ENCODE measurements around the gene SCEL. TPM values are rescaled to one million over a fixed set of nuclear protein-coding genes. Genes with fewer than 3 reads are reported as not detected.
A peak's percentile ranks its signal among the peaks of the same experiment; 100 is the strongest.

SCEL gene
- total and polyA plus RNA-seq, 4 donors = 0.10 to 0.12 (median 0.11) TPM; not detected in 1

DNA sequence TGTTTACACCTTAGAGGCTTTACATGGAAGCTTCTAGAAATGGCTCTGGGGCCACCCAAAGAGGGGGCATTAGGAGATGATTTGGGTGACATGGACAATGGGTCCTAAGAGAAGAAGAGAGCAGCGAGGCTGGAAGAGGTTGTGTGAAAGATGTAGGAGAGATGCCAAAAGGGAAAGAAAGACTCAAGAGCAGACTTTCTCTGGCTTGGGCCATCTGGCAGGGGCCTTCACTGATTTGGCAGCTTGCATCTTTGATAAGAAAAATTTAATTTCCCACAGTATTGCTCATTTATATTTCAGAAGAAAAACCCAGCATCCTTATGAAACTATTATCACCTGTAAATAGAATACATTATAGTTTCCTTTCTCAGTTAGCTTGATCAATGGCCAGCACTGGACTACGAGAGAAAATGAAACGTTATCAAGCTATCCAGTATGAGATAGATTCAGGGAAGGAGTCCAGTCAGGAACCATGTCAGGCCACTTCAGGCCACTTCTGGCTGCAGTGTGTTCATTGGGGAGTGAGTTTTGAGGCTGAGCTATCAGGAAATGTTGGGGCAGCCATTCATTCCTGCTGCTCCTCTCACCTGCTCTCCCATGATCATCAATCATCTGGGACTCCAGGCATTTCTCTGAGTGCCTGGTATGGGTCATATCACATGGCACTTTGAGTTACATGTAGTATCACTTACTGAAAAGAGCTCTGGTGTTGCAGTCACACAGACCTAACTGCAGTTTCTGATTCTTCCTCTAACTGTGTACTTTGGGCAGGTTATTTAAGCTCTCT is 10.3 kb downstream of the SCEL start:
- no peaks in the 10 kb centered on the region for H3K36me3 ChIP-seq (ENCODE audit: control insufficient read depth, insufficient read depth, low read length)
- H3K9me3 ChIP-seq (ENCODE audit: control insufficient read depth, insufficient read depth, low read length) = no peaks in the 10 kb centered on the region
- no peak overlapping the region for H3K27ac ChIP-seq (ENCODE audit: low read depth, low read length)
- DNase-seq (ENCODE audit: low read depth in 4 of 6, low spot score in 6 of 6) = peak in 1 of 6 donors; percentile 44
- H3K4me3 ChIP-seq (ENCODE audit: low read depth, low read length) = no peak overlapping the region
- 50% methylated on average over 1 of the region's 3 CpGs for WGBS (ENCODE audit: insufficient coverage)
- H3K4me1 ChIP-seq (ENCODE audit: control insufficient read depth, insufficient read depth, low read length) = no peaks in the 10 kb centered on the region
- H3K27me3 ChIP-seq (ENCODE audit: control insufficient read depth, insufficient read depth, low read length) = no peaks in the 10 kb centered on the region

DNA sequence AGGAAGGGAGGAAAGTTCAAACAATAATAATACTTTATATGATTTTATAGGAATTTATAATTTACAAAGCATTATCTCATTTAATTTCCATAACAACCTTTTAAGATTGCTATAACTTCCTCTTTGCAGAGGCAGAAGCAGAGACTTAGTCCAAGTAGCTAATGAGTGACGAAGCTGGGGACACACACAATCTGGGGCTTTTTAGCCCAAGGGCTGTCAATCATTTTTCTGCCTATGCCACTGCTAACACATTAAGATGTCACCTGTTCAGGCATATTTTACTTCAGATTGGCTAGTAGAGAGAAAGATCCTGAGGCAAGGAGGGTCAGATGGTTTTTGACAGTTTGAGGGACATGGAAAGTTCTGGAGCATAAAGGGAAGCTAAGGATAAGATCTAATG is 12.6 kb downstream of the SCEL start:
- DNase-seq (ENCODE audit: low read depth in 4 of 6, low spot score in 6 of 6) = no peak
- Histone ChIP-seq H3K27me3 (ENCODE audit: control insufficient read depth, insufficient read depth, low read length) (no peaks in the 10 kb centered on the region), H3K36me3 (ENCODE audit: control insufficient read depth, insufficient read depth, low read length) (no peaks in the 10 kb centered on the region), H3K9me3 (ENCODE audit: control insufficient read depth, insufficient read depth, low read length) (no peaks in the 10 kb centered on the region), H3K4me3 (ENCODE audit: low read depth, low read length) (no peak overlapping the region), H3K4me1 (ENCODE audit: control insufficient read depth, insufficient read depth, low read length) (no peaks in the 10 kb centered on the region), H3K27ac (ENCODE audit: low read depth, low read length) (no peak overlapping the region)
- WGBS (ENCODE audit: insufficient coverage) = 100% methylated on average over 1 of the region's 1 CpG

DNA sequence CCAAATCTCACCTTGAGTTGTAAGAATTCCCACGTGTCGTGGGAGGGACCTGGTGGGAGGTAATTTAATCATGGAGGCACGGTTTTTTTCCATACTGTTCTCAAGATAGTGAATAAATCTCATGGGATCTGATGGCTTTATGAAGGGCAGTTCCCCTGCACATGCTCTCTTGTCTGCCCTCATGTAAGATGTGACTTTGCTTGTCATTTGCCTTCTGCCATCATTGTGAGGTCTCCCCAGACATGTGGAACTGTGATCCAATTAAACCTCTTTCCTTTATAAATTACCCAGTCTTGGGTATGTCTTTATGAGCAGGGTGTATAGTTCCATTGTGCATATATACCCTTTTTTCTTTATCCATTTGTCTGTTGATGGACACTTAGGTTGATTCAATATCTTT is 13.1 kb downstream of the SCEL start:
- no peaks in the 10 kb centered on the region for H3K4me1 ChIP-seq (ENCODE audit: control insufficient read depth, insufficient read depth, low read length)
- DNase-seq (ENCODE audit: low read depth in 4 of 6, low spot score in 6 of 6) = no peak
- no peaks in the 10 kb centered on the region for H3K27me3 ChIP-seq (ENCODE audit: control insufficient read depth, insufficient read depth, low read length)
- H3K9me3 ChIP-seq (ENCODE audit: control insufficient read depth, insufficient read depth, low read length) = no peaks in the 10 kb centered on the region
- no peaks in the 10 kb centered on the region for H3K36me3 ChIP-seq (ENCODE audit: control insufficient read depth, insufficient read depth, low read length)
- no CpG with 5 or more reads among the region's 3 CpGs for WGBS (ENCODE audit: insufficient coverage)
- no peak overlapping the region for H3K27ac ChIP-seq (ENCODE audit: low read depth, low read length)
- no peak overlapping the region for H3K4me3 ChIP-seq (ENCODE audit: low read depth, low read length)

DNA sequence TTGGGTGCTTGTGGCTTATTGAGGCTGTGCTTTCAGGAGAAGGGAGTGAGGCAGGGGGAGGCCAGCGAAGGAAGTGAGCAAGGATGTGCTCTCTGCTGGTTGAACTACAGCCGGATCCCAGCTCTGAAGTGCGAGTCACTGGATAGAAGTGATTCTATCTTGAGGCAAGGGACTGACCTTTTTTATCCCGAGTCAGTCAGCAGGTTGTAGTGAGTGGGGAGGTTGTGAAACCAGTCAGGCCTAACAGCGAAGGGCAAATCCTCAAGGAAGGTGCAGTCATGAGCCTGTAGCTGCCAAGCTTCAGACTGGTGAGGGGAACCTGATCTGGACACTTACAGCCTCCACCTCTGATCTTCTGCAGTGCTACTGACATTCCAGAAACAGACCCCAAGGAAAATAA is 18.6 kb downstream of the SCEL start:
- no peak overlapping the region for H3K4me3 ChIP-seq (ENCODE audit: low read depth, low read length)
- no peak overlapping the region for H3K27ac ChIP-seq (ENCODE audit: low read depth, low read length)
- no peaks in the 10 kb centered on the region for H3K9me3 ChIP-seq (ENCODE audit: control insufficient read depth, insufficient read depth, low read length)
- 94% methylated on average over 5 of the region's 5 CpGs for WGBS (ENCODE audit: insufficient coverage)
- H3K27me3 ChIP-seq (ENCODE audit: control insufficient read depth, insufficient read depth, low read length) = no peaks in the 10 kb centered on the region
- DNase-seq (ENCODE audit: low read depth in 4 of 6, low spot score in 6 of 6) = no peak
- H3K36me3 ChIP-seq (ENCODE audit: control insufficient read depth, insufficient read depth, low read length) = no peaks in the 10 kb centered on the region
- H3K4me1 ChIP-seq (ENCODE audit: control insufficient read depth, insufficient read depth, low read length) = no peaks in the 10 kb centered on the region

DNA sequence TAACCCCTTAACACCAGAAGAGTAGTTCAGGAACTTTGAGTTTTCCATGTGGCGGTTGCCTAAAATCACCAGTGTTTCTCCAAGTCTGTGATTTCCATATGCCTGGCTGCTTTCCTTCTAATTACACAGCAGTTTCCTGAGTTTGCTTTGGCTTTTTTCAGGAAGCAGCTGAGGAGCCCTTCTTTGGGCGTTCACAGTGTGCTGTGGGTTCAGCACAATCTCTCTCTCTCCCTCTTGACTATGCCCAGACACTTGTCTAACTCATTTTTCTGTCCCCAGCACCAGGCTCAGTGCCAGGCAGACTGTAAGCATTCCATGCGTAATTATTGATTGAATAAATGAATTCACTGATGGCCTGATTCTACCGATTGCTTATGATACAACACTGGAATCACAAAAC is 19.7 kb downstream of the SCEL start:
- no peaks in the 10 kb centered on the region for H3K4me1 ChIP-seq (ENCODE audit: control insufficient read depth, insufficient read depth, low read length)

DNA sequence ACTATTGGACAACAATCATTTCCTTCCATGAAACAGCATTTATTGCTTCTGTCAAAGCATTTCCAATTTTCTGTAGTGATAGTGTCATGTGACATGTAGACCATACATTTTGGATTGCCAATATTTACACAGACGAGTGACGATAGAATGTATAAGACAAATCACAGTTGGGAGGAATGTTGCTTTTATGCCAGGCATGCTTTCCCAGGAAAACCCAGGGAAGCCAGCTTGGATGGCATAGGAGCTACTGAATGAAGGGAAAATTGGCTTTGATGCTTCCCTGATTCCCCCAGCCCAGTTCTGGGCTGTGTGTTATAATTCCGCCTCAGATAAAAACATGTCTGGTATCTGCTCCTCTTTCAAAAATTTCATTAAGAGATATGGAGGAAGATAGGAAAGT is 22.5 kb downstream of the SCEL start:
- DNase-seq (ENCODE audit: low read depth in 4 of 6, low spot score in 6 of 6) = peak in 1 of 6 donors; percentile 55
- H3K27ac ChIP-seq (ENCODE audit: low read depth, low read length) = no peak overlapping the region
- WGBS (ENCODE audit: insufficient coverage) = 57% methylated on average over 2 of the region's 3 CpGs
- H3K27me3 ChIP-seq (ENCODE audit: control insufficient read depth, insufficient read depth, low read length) = no peaks in the 10 kb centered on the region
- no peaks in the 10 kb centered on the region for H3K36me3 ChIP-seq (ENCODE audit: control insufficient read depth, insufficient read depth, low read length)
- H3K4me1 ChIP-seq (ENCODE audit: control insufficient read depth, insufficient read depth, low read length) = no peaks in the 10 kb centered on the region
- H3K4me3 ChIP-seq (ENCODE audit: low read depth, low read length) = no peak overlapping the region
- H3K9me3 ChIP-seq (ENCODE audit: control insufficient read depth, insufficient read depth, low read length) = no peaks in the 10 kb centered on the region

More for the DNA sequence above, 19.7 kb downstream of the SCEL start:
- H3K36me3 ChIP-seq (ENCODE audit: control insufficient read depth, insufficient read depth, low read length) = no peaks in the 10 kb centered on the region
- H3K27ac ChIP-seq (ENCODE audit: low read depth, low read length) = no peak overlapping the region
- 60% methylated on average over 2 of the region's 4 CpGs for WGBS (ENCODE audit: insufficient coverage)
- no peak overlapping the region for H3K4me3 ChIP-seq (ENCODE audit: low read depth, low read length)
- no peaks in the 10 kb centered on the region for H3K27me3 ChIP-seq (ENCODE audit: control insufficient read depth, insufficient read depth, low read length)
- H3K9me3 ChIP-seq (ENCODE audit: control insufficient read depth, insufficient read depth, low read length) = no peaks in the 10 kb centered on the region
- DNase-seq (ENCODE audit: low read depth in 4 of 6, low spot score in 6 of 6) = peak in 2 of 6 donors; percentile 14 to 27

DNA sequence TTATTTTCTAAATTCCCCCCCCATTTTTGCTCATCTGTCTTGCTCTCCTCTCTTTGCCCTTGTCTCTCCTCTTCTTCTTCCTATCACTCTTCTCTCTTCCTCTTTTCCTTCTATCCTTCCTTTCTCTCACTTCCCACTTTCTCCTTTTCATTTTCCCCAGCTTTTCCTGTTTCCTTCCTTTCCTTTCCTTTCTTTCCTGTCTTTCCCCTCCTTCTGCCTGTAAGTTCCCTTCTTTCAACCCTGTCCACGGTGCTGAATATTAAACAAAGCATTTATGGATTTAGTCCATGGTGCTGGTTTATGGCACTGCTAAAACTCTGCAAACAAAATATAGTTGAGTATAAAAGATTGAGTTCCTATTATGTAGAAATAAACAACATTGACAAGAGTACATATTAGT is 27.6 kb downstream of the SCEL start:
- Histone ChIP-seq H3K9me3 (ENCODE audit: control insufficient read depth, insufficient read depth, low read length) (no peaks in the 10 kb centered on the region), H3K4me3 (ENCODE audit: low read depth, low read length) (no peak overlapping the region), H3K4me1 (ENCODE audit: control insufficient read depth, insufficient read depth, low read length) (no peaks in the 10 kb centered on the region), H3K27me3 (ENCODE audit: control insufficient read depth, insufficient read depth, low read length) (no peaks in the 10 kb centered on the region), H3K36me3 (ENCODE audit: control insufficient read depth, insufficient read depth, low read length) (no peaks in the 10 kb centered on the region), H3K27ac (ENCODE audit: low read depth, low read length) (no peak overlapping the region)
- peak in 1 of 6 donors; percentile 35 for DNase-seq (ENCODE audit: low read depth in 4 of 6, low spot score in 6 of 6)
- no CpG with 5 or more reads among the region's 1 CpG for WGBS (ENCODE audit: insufficient coverage)

DNA sequence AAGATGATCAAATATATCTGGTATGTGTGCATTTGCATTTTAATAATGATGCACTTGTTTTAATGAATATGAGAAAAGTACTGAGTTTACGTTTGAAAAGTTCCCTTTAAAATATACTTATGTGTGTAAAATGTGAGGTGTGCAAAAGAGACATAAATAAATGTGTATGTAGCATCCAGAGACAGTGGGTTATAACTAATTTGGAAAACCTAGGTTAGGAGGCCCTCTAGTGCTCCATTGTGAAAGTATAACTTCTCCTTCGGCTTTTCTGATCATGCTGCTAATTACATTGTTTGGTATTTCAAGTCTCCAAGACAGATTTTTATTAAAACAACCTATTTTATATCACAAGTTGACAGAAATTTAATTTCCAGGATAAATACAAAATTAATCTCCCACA is 30.1 kb downstream of the SCEL start:
- WGBS (ENCODE audit: insufficient coverage) = no CpG with 5 or more reads among the region's 2 CpGs
- Histone ChIP-seq H3K4me3 (ENCODE audit: low read depth, low read length) (no peak overlapping the region), H3K27ac (ENCODE audit: low read depth, low read length) (no peak overlapping the region), H3K4me1 (ENCODE audit: control insufficient read depth, insufficient read depth, low read length) (no peaks in the 10 kb centered on the region), H3K9me3 (ENCODE audit: control insufficient read depth, insufficient read depth, low read length) (no peaks in the 10 kb centered on the region), H3K27me3 (ENCODE audit: control insufficient read depth, insufficient read depth, low read length) (no peaks in the 10 kb centered on the region), H3K36me3 (ENCODE audit: control insufficient read depth, insufficient read depth, low read length) (no peaks in the 10 kb centered on the region)
- DNase-seq (ENCODE audit: low read depth in 4 of 6, low spot score in 6 of 6) = peak in 4 of 6 donors; percentile 36 to 91 (median 62)

DNA sequence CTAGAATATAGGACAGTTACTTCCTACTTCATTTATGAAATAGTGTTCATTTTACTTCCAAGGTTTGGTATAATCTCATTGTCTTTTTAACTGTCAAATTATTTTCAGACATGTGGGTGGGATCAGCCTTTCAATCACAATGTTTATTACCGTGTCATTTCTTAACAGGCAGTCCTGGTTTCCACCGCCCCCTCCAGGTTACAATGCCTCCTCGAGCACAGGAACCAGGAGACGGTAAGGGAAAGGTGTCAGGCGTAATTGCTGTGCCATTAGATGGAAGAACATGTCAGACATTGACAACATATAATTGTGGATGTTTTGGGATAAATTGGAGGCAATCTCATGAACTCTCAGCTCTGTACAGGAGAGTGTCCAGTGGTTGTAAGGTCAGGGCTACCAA is 36.5 kb downstream of the SCEL start:
- H3K4me1 ChIP-seq (ENCODE audit: control insufficient read depth, insufficient read depth, low read length) = no peaks in the 10 kb centered on the region
- WGBS (ENCODE audit: insufficient coverage) = 100% methylated on average over 2 of the region's 5 CpGs
- no peaks in the 10 kb centered on the region for H3K36me3 ChIP-seq (ENCODE audit: control insufficient read depth, insufficient read depth, low read length)
- H3K27ac ChIP-seq (ENCODE audit: low read depth, low read length) = no peak overlapping the region
- DNase-seq (ENCODE audit: low read depth in 4 of 6, low spot score in 6 of 6) = no peak
- H3K27me3 ChIP-seq (ENCODE audit: control insufficient read depth, insufficient read depth, low read length) = no peaks in the 10 kb centered on the region
- H3K9me3 ChIP-seq (ENCODE audit: control insufficient read depth, insufficient read depth, low read length) = no peaks in the 10 kb centered on the region
- H3K4me3 ChIP-seq (ENCODE audit: low read depth, low read length) = no peak overlapping the region

DNA sequence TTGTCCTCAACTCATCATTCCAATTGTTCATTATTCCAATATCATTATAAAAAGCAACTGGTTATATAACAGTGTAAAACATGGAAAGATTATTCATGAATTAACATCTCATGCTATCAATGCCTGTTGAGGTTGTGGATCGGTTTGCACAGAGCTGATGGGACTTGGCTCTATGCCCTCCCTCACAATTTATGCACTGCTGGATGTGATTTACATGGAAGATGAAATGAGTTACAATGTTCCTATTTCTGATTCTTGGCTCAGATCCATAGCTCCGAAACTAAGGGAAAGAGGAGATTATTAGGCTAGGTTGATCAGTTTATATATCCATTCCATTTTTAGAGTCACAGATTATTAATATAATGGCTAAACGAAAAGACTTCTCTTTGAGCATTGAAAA is 38.6 kb downstream of the SCEL start:
- no peaks in the 10 kb centered on the region for H3K4me1 ChIP-seq (ENCODE audit: control insufficient read depth, insufficient read depth, low read length)
- DNase-seq (ENCODE audit: low read depth in 4 of 6, low spot score in 6 of 6) = peak in 2 of 6 donors; percentile 67 to 77
- WGBS (ENCODE audit: insufficient coverage) = no CpG with 5 or more reads among the region's 3 CpGs
- no peak overlapping the region for H3K27ac ChIP-seq (ENCODE audit: low read depth, low read length)
- H3K36me3 ChIP-seq (ENCODE audit: control insufficient read depth, insufficient read depth, low read length) = no peaks in the 10 kb centered on the region
- no peaks in the 10 kb centered on the region for H3K27me3 ChIP-seq (ENCODE audit: control insufficient read depth, insufficient read depth, low read length)
- H3K9me3 ChIP-seq (ENCODE audit: control insufficient read depth, insufficient read depth, low read length) = no peaks in the 10 kb centered on the region
- no peak overlapping the region for H3K4me3 ChIP-seq (ENCODE audit: low read depth, low read length)

Measured in spinal cord (tissue), 10 donors.